ENCODE data around the gene EHD1. TPM values are rescaled to one million over a fixed set of nuclear protein-coding genes. Genes with fewer than 3 reads are reported as not detected.

EHD1 gene
- total RNA-seq, 6 donors from 2014 or later: 43.0 to 167 (median 103) TPM

- no peaks in the 10 kb centered on the region for H3K9me3 ChIP-seq
- no peak for ATAC-seq (ENCODE audit: low FRiP score in 2 of 2)
- H3K36me3 ChIP-seq: peaks cover 4 to 53% (median 23%) of the 10 kb centered on the region in 4 donors
- peak overlapping the region; percentile 82 to 95 (median 88) for H3K27ac ChIP-seq
- no peak for TF ChIP-seq EP300 (IDR thresholded peaks at IDR 0.05)
- TF ChIP-seq POLR2A (IDR thresholded peaks at IDR 0.05): no peak
- no peak for TF ChIP-seq CTCF (IDR thresholded peaks at IDR 0.05)
- no peak for TF ChIP-seq POLR2AphosphoS5 (IDR thresholded peaks at IDR 0.05)
- H3K4me1 ChIP-seq: peaks cover 90 to 98% (median 92%) of the 10 kb centered on the region in 4 donors
- no peaks in the 10 kb centered on the region for H3K27me3 ChIP-seq
- no peak for DNase-seq
- 82 to 97% methylated on average over 4 to 6 of the region's 6 CpGs for WGBS, 2 donors
- no peak overlapping the region for H3K4me3 ChIP-seq
Measured at GRCh38 chr11:64857485-64857884, 20.9 kb downstream of the EHD1 start.

GRCh38 chr11:64856382-64857227 is 21.8 kb downstream of the EHD1 start:
- peaks cover 90 to 98% (median 92%) of the 10 kb centered on the region in 4 donors for H3K4me1 ChIP-seq
- no peaks in the 10 kb centered on the region for H3K9me3 ChIP-seq
- ATAC-seq (ENCODE audit: low FRiP score in 2 of 2) (peak; percentile 63 to 67), DNase-seq (peak in 1 of 2 donors; percentile 96)
- peak overlapping the region; percentile 82 to 95 (median 88) for H3K27ac ChIP-seq
- TF ChIP-seq CTCF (IDR thresholded peaks at IDR 0.05): no peak
- TF ChIP-seq EP300 (IDR thresholded peaks at IDR 0.05): peak in 1 of 4 donors; percentile 79
- peak; percentile 91 to 94 for TF ChIP-seq POLR2AphosphoS5 (IDR thresholded peaks at IDR 0.05)
- peak in 1 of 4 donors; percentile 14 for TF ChIP-seq POLR2A (IDR thresholded peaks at IDR 0.05)
- H3K27me3 ChIP-seq: no peaks in the 10 kb centered on the region
- WGBS, 2 donors: 55 to 63% methylated on average over 16 to 20 of the region's 20 CpGs
- peaks cover 4 to 57% (median 23%) of the 10 kb centered on the region in 4 donors for H3K36me3 ChIP-seq
- no peak overlapping the region for H3K4me3 ChIP-seq

GRCh38 chr11:64855596-64856304 is 22.7 kb downstream of the EHD1 start:
- 77 to 82% methylated on average over 13 to 20 of the region's 22 CpGs for WGBS, 2 donors
- ATAC-seq (ENCODE audit: low FRiP score in 2 of 2) (no peak), DNase-seq (no peak)
- H3K4me1 ChIP-seq: peaks cover 92 to 98% (median 93%) of the 10 kb centered on the region in 4 donors
- H3K9me3 ChIP-seq: no peaks in the 10 kb centered on the region
- peak overlapping the region in 1 of 4 donors; percentile 6 for H3K4me3 ChIP-seq
- TF ChIP-seq EP300 (IDR thresholded peaks at IDR 0.05): no peak
- no peak for TF ChIP-seq POLR2AphosphoS5 (IDR thresholded peaks at IDR 0.05)
- TF ChIP-seq CTCF (IDR thresholded peaks at IDR 0.05): no peak
- no peak for TF ChIP-seq POLR2A (IDR thresholded peaks at IDR 0.05)
- H3K27ac ChIP-seq: peak overlapping the region; percentile 82 to 95 (median 88)
- H3K36me3 ChIP-seq: peaks cover 4 to 58% (median 23%) of the 10 kb centered on the region in 4 donors
- H3K27me3 ChIP-seq: no peaks in the 10 kb centered on the region

- TF ChIP-seq EP300 (IDR thresholded peaks at IDR 0.05) (peak in 2 of 4 donors; percentile 94 to 99), POLR2AphosphoS5 (IDR thresholded peaks at IDR 0.05) (peak; percentile 97 to 98), CTCF (IDR thresholded peaks at IDR 0.05) (peak in 1 of 6 experiments; percentile 17), POLR2A (IDR thresholded peaks at IDR 0.05) (peak in 1 of 4 donors; percentile 14)
- WGBS, 2 donors: 76 to 84% methylated on average over 23 to 38 of the region's 45 CpGs
- peak; percentile 92 for ATAC-seq (ENCODE audit: low FRiP score in 2 of 2)
- Histone ChIP-seq H3K27me3 (no peaks in the 10 kb centered on the region), H3K27ac (peak overlapping the region; percentile 82 to 95 (median 88)), H3K4me1 (peaks cover 90 to 98% (median 94%) of the 10 kb centered on the region in 4 donors), H3K9me3 (no peaks in the 10 kb centered on the region), H3K36me3 (peaks cover 4 to 54% (median 22%) of the 10 kb centered on the region in 4 donors), H3K4me3 (peak overlapping the region in 1 of 4 donors; percentile 6)
- peak in 1 of 2 donors; percentile 93 for DNase-seq
Measured at GRCh38 chr11:64854534-64855502, 23.6 kb downstream of the EHD1 start.

All from upper lobe of left lung (tissue), 6 donors.